Psoas muscle (tissue), 8 donors: ENCODE data around the gene PRTG. TPM values are rescaled to one million over a fixed set of nuclear protein-coding genes. Genes with fewer than 3 reads are reported as not detected.
"Not testable (repeated sequence)": the region's sequence is repeated elsewhere in the genome, so short reads cannot be mapped to it uniquely, and the experiment has no call there.

Experiments used
- ATAC-seq, 4 donors: fragments of 200-7000 bp; cut with Tn5 transposase; one replicate each; pipeline ENCODE4 v1.9.1; 2020; ENCODE audit warnings: moderate library complexity in 3 of 4, mild to moderate bottlenecking in 2 of 4
- DNase-seq, 2 donors: peaks; one replicate each; pipeline ENCODE4 v3.0.0-alpha.2; 2020
- H3K27ac ChIP-seq: fragments of 200-600 bp; one replicate; pipeline ENCODE4 v1.8.0; 2022
- H3K27me3 ChIP-seq, 3 donors: fragments of 200-600 bp in 1 of 3; one replicate each; pipeline versions ENCODE4 v1.6.1 to v1.8.0; 2013 to 2022; ENCODE audit warnings: low read length in 2 of 3, mild to moderate bottlenecking in 2 of 3, moderate library complexity in 1 of 3; ENCODE audit not compliant: insufficient read depth in 3 of 3
- H3K36me3 ChIP-seq, 2 donors: fragments of 200-600 bp in 1 of 2; one replicate each; pipeline versions ENCODE4 v1.6.1 to v1.8.0; 2013 to 2022; ENCODE audit warnings: low read depth in 1 of 2, mild to moderate bottlenecking in 1 of 2, moderate library complexity in 1 of 2; ENCODE audit not compliant: insufficient read depth in 1 of 2
- H3K4me1 ChIP-seq: fragments of 200-600 bp; one replicate; pipeline ENCODE4 v1.8.0; 2022
- H3K4me3 ChIP-seq: fragments of 200-600 bp; one replicate; pipeline ENCODE4 v1.8.0; 2022; ENCODE audit warnings: mild to moderate bottlenecking
- H3K9me3 ChIP-seq: fragments of 200-600 bp; one replicate; pipeline ENCODE4 v1.8.0; 2022
- WGBS, 3 donors: extraction: QIAGEN DNeasy Blood & Tissue Kit; methylation state at CpG; one replicate each; pipeline versions ENCODE4 v1.1.6 to v1.1.7; 2013; 5-methylcytosine and 5-hydroxymethylcytosine counted together
- intact Hi-C, 2 donors: fragments of 100-400 bp; cut with DNase I; formaldehyde crosslinking; loops; one replicate each; pipeline versions ENCODE4 v1.11.0 to v1.14.2; 2022
- polyA plus RNA-seq, 3 donors: library from polyadenylated mRNA; stranded (reverse); fragments of 200-250 nt; gene quantifications; one replicate each; pipeline ENCODE4 v1.2.3, GENCODE V29; 2013
- total RNA-seq, 4 donors: library from RNA; stranded (reverse); fragmentation: NEBNext Ultra II Directional in 2 of 4; extraction: Animal tissue kit (Norgen Biotek cat#: 25700) in 2 of 4; gene quantifications; one replicate each; pipeline versions ENCODE4 v1.2.1 to v1.2.4, GENCODE V29; 2021 to 2023
- TF ChIP-seq, protein P1 (sequence below): fragments of 200-600 bp; IDR thresholded peaks from one replicate; pipeline ENCODE4 v1.8.0; 2022; ENCODE audit warnings: antibody characterized with exemption
- donor health status: healthy with polysubstance abuse.
- donor health status: DM: no; HTN: no; CAD: no; lungs with moderate emphysema.
- donor health status: Bipolar disorder and iron deficiency.
- donor health status: healthy.
- donor health status: DM: yes; HTN: yes; CAD: no.
- donor health status: DM: no; HTN: no; CAD: no.
- donor health status: DM: no; HTN: no; CAD: no.
- donor health status: DM: yes; HTN: yes; CAD: no.

PRTG gene
- total and polyA plus RNA-seq, 7 donors: 0.15 to 1.1 (median 0.46) TPM

DNA sequence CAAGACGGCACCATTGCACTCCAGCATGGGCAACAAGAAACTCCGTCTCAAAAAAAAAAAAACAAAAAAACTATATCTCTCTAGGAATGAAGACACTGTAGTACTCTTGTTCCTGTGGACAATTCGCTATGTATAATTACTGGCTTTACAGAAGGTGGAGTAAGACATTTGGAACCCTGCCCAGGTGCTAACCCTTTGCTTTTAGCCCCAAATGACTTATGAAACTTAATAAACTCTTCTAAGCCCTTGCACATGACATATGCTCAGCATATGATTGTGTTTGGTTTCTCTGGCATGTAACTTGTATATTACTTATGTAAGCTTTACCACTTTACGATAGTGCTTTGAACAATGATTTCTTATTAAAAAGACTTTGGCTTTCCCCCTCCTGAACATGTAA lies 27.3 kb upstream of the PRTG start:
- Histone ChIP-seq H3K27me3 (no peaks in the 10 kb centered on the region), H3K4me3 (no peak overlapping the region), H3K9me3 (no peaks in the 10 kb centered on the region), H3K4me1 (no peaks in the 10 kb centered on the region), H3K27ac (no peak overlapping the region), H3K36me3 (no peaks in the 10 kb centered on the region)
- ATAC-seq (no peak), DNase-seq (no peak)
- TF ChIP-seq, protein P1, sequence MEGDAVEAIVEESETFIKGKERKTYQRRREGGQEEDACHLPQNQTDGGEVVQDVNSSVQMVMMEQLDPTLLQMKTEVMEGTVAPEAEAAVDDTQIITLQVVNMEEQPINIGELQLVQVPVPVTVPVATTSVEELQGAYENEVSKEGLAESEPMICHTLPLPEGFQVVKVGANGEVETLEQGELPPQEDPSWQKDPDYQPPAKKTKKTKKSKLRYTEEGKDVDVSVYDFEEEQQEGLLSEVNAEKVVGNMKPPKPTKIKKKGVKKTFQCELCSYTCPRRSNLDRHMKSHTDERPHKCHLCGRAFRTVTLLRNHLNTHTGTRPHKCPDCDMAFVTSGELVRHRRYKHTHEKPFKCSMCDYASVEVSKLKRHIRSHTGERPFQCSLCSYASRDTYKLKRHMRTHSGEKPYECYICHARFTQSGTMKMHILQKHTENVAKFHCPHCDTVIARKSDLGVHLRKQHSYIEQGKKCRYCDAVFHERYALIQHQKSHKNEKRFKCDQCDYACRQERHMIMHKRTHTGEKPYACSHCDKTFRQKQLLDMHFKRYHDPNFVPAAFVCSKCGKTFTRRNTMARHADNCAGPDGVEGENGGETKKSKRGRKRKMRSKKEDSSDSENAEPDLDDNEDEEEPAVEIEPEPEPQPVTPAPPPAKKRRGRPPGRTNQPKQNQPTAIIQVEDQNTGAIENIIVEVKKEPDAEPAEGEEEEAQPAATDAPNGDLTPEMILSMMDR: no peak
- intact Hi-C loops: no loop called here
- 63 to 66% (median 65%) methylated on average over 4 of the region's 4 CpGs for WGBS, 3 donors

- 74 to 77% (median 76%) methylated on average over 10 of the region's 10 CpGs for WGBS, 3 donors
- no peak for ATAC-seq
- TF ChIP-seq, protein P1: no peak
- Histone ChIP-seq H3K9me3 (no peaks in the 10 kb centered on the region), H3K27ac (no peak overlapping the region), H3K4me3 (no peak overlapping the region), H3K36me3 (no peaks in the 10 kb centered on the region), H3K4me1 (no peaks in the 10 kb centered on the region), H3K27me3 (no peaks in the 10 kb centered on the region)
- DNase-seq: no peak
- intact Hi-C loops: no loop called here
Measured at GRCh38 chr15:55768670-55769185, 25.8 kb upstream of the PRTG start.

DNA sequence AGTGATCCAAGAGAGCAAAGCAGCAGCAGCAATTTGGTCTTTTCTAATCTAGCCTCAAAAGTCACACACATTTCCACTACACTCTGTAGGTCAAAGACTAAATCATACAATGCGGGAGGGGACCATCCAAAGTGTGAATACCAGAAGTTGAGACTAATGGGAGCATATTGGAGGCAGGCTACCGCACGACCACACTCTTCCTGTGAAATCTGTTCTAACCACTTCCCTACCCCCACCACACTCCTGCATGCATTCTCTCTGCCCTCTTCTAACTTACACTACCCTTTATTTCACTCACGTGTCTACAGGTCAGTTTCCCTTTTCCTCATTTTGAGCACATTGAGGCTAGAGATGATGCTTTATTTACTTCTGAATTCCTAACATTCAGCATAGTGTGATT lies 23.7 kb upstream of the PRTG start:
- intact Hi-C loops: no loop called here
- Histone ChIP-seq H3K27me3 (no peaks in the 10 kb centered on the region), H3K36me3 (no peaks in the 10 kb centered on the region), H3K4me3 (no peak overlapping the region), H3K4me1 (no peaks in the 10 kb centered on the region), H3K9me3 (no peaks in the 10 kb centered on the region), H3K27ac (no peak overlapping the region)
- DNase-seq (no peak), ATAC-seq (no peak)
- 73 to 75% (median 74%) methylated on average over 4 of the region's 4 CpGs for WGBS, 3 donors
- TF ChIP-seq, protein P1: no peak

GRCh38 chr15:55764398-55764797 lies 21.4 kb upstream of the PRTG start:
- TF ChIP-seq, protein P1: no peak
- Histone ChIP-seq H3K4me1 (no peaks in the 10 kb centered on the region), H3K27ac (no peak overlapping the region), H3K36me3 (no peaks in the 10 kb centered on the region), H3K4me3 (no peak overlapping the region), H3K27me3 (no peaks in the 10 kb centered on the region), H3K9me3 (no peaks in the 10 kb centered on the region)
- DNase-seq: no peak
- intact Hi-C loops: no loop called here
- 88 to 96% (median 93%) methylated on average over 6 of the region's 6 CpGs for WGBS, 3 donors
- ATAC-seq: no peak

- no peaks in the 10 kb centered on the region for H3K4me1 ChIP-seq
- ATAC-seq (no peak), DNase-seq (no peak)
- no peaks in the 10 kb centered on the region for H3K9me3 ChIP-seq
- no peak overlapping the region for H3K27ac ChIP-seq
- intact Hi-C loops: loop anchor here in 1 of 2 donors (10.0 kb wide), 1 partner anchor 56 kb away; no protein-coding TSS in a partner anchor
- no peaks in the 10 kb centered on the region for H3K36me3 ChIP-seq
- H3K4me3 ChIP-seq: no peak overlapping the region
- 72 to 74% (median 72%) methylated on average over 13 of the region's 13 CpGs for WGBS, 3 donors
- no peaks in the 10 kb centered on the region for H3K27me3 ChIP-seq
- TF ChIP-seq, protein P1: no peak
Measured at GRCh38 chr15:55758580-55758986, 15.6 kb upstream of the PRTG start.

DNA sequence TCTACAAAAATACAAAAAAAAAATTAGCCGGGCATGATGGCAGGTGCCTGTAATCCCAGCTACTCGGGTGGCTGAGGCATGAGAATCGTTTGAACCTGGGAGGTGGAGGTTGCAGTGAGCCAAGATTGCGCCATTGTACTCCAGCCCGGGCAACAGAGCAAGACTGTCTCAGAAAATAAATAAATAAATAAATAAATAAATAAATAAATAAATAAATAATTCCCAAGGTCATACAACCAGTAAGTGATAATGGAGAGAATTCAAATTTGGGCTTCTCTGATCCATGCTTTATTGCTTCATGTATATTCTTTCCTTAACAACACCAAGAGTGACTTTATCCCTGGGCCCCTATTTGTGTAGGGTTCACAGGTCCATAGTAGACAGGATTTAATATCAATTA lies 10.5 kb upstream of the PRTG start:
- not testable (repeated sequence) for H3K27ac ChIP-seq, H3K4me3 ChIP-seq, ATAC-seq, H3K36me3 ChIP-seq, H3K9me3 ChIP-seq, H3K27me3 ChIP-seq, DNase-seq, H3K4me1 ChIP-seq
- 72 to 78% (median 74%) methylated on average over 5 of the region's 5 CpGs for WGBS, 3 donors
- intact Hi-C loops: loop anchor here in 1 of 2 donors (10.0 kb wide), 1 partner anchor 61 kb away; no protein-coding TSS in a partner anchor
